Measurements from ENCODE around the gene JAML. TPM values are rescaled to one million over a fixed set of nuclear protein-coding genes. Genes with fewer than 3 reads are reported as not detected.
"Not testable (repeated sequence)": the region's sequence is repeated elsewhere in the genome, so short reads cannot be mapped to it uniquely, and the experiment has no call there.

Gene JAML
- total RNA-seq, 1 experiment from 2014 or later: not detected

DNA sequence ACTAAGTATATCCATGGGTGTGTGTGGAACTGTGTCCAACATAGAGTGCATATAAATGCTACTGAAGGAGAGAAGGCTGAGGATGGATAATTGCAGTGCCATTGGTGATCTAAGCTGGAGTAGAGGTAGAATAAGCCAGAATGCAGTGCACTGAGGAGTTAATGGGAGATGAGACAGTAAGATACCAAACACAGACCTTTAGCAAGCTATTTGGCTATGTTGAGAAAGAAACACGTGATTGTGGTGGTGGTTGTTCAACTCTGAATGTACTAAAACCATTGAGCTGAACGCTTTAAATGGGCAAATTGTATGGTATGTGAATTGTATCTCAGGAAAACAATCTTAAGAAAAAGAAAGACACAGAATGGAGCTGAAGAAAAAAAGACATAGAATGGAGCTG, 22.8 kb downstream of the JAML start:
- H3K4me3 ChIP-seq (ENCODE audit: insufficient read depth, low read depth, low read length): no peak overlapping the region

DNA sequence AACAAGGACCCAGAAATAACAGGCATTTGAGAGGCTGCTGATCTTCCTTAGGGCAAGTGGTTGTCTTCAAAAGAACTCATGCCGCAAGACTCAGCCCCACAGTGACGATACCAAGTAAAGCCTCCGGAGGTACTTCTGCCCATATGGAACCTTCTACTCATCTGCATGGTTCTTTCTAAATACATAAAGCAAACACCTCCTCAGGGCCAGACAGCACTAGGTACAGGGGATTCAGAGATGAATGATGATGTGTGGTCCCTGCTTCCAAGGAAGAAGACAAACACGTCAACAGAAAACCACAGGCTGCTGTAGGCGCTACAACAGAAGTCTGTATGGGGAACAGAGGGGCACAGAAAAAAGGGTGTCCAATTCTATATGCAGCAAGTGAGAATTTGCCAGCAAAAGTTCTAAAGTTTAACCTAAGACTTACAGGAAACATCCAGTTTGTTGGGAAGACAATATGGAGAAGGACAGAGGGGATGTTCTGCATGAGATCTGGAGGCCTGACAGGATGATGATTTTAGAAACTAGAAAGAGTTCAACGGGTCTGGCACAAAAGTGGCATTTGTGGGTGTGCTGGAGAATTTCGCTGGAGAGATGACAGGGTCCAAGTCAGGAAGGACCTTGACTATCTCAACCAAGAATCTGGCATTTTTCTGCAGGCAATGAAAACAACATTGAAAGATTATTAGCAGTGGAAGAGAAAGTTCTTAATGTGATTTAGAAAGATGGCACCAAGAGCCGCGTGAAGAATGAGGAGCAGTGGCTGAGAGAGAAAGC, 23.7 kb downstream of the JAML start:
- no peak for DNase-seq

More for the DNA sequence above, 22.8 kb downstream of the JAML start:
- 0 out of 2 replicates have a peak, but pooled peaks cover 3% of the 10 kb centered on the region for H3K27me3 ChIP-seq (ENCODE audit: control insufficient read depth, insufficient read depth, low read length)
- H3K36me3 ChIP-seq (replicated peaks; ENCODE audit: control insufficient read depth, insufficient read depth, low read length): no peaks in the 10 kb centered on the region
- DNase-seq: no peak

DNA sequence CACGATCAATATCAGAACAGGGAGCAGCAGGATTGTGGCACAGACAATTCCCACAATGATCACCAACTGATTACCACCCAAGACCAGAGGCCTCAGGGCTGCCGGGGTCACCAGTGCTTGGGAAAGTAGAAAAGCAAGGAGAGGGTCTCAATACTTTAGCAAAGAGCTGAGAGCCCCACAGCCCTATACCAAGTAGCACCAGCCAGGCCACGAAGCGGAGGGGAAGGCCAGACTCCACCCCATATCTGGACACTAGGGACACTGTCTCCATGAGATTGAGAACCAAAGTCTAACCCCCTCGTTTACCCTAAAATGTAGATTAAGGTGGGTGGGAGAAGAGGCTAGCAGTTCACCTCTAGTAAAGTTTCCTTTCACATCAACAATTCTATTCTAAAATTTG, 24.3 kb downstream of the JAML start:
- Histone ChIP-seq H3K4me3 (ENCODE audit: insufficient read depth, low read depth, low read length) (no peak overlapping the region), H3K27me3 (ENCODE audit: control insufficient read depth, insufficient read depth, low read length) (0 out of 2 replicates have a peak, but pooled peaks cover 3% of the 10 kb centered on the region), H3K36me3 (replicated peaks; ENCODE audit: control insufficient read depth, insufficient read depth, low read length) (no peaks in the 10 kb centered on the region)
- DNase-seq: no peak

More for the DNA sequence above, 23.7 kb downstream of the JAML start:
- Histone ChIP-seq H3K27me3 (ENCODE audit: control insufficient read depth, insufficient read depth, low read length) (0 out of 2 replicates have a peak, but pooled peaks cover 3% of the 10 kb centered on the region), H3K36me3 (replicated peaks; ENCODE audit: control insufficient read depth, insufficient read depth, low read length) (no peaks in the 10 kb centered on the region), H3K4me3 (ENCODE audit: insufficient read depth, low read depth, low read length) (no peak overlapping the region)

DNA sequence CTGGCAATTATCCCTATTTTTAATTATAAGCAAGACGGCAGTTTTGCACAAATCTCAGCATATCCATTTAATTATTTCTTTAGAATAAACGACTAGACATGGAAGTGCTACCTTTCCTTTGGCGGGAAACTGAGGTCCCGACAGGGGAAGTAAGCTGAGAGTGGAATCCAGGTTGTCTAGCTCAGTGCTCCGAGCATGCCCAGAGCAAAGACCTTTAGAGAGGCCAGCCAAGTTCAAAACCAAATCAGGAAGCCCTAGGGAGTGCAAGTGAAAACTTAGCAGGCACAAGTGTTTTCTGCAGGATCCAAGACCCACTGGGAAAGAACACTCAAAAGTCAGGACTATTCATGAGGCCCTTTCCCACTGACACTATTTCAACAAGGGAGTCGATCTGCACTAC, 25.7 kb downstream of the JAML start:
- H3K36me3 ChIP-seq (replicated peaks; ENCODE audit: control insufficient read depth, insufficient read depth, low read length): no peaks in the 10 kb centered on the region
- no peak for DNase-seq
- H3K4me3 ChIP-seq (ENCODE audit: insufficient read depth, low read depth, low read length): no peak overlapping the region
- H3K27me3 ChIP-seq (ENCODE audit: control insufficient read depth, insufficient read depth, low read length): no peaks in the 10 kb centered on the region

DNA sequence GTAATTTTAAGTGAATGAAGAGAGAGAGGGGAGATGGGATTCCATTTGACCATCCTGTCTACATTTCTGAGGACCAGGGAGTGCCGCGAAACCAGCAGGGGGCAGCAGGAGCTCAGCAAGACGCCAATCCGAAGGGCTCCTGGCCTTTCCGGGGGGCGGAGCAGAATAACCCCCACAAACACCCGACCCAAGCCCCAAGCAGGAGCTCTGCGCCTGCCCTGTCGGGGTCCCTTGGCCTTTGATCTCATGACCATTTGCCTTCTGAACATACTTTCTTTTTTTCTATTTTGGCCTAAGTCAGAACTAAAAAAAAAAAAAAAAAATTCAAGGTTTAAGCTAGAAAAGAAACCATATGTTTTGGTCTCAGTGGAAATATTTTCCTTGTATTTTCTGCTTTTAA, 26.4 kb downstream of the JAML start:
- Histone ChIP-seq H3K27me3 (ENCODE audit: control insufficient read depth, insufficient read depth, low read length) (no peaks in the 10 kb centered on the region), H3K4me3 (ENCODE audit: insufficient read depth, low read depth, low read length) (no peak overlapping the region), H3K36me3 (replicated peaks; ENCODE audit: control insufficient read depth, insufficient read depth, low read length) (no peaks in the 10 kb centered on the region)
- peak; percentile 81 for DNase-seq

DNA sequence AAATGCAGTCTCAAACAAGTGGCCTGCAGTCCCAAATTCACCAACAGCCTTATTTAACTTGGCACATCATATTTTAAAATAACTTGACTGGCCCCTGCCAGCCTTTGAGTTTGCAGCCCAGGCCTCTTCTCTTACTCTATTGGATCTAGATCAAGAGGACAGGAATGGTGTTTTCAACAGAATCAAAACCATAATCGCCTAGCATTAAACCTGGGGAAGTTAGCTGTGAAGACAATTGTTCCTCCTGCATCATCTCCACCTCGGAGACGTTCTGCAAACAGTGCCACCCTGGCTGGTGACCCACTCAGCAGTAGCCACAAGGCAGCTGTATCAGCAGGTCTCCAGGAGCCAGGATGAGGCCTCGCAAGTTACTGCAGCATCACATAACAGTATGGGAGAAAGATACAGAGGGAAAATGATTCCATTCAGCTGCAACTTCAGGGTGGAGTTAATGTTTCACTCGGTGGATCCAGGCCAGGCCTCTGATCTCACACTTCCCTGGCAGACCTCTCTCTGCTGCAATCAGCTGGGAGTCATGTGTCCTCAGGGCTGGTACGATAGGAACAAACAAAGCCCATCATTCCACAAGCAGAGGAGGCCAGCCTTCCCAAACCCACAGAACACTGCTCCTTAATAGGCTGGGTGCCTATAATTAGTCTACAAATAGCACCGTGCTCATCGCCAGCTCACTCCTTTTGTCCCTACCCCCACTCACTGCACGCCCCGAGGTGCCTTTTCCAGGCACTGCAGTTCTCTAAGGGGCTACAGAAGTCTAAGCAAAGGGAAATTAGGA, 29.8 kb downstream of the JAML start:
- H3K27me3 ChIP-seq (ENCODE audit: control insufficient read depth, insufficient read depth, low read length): no peaks in the 10 kb centered on the region
- H3K36me3 ChIP-seq (replicated peaks; ENCODE audit: control insufficient read depth, insufficient read depth, low read length): no peaks in the 10 kb centered on the region
- H3K4me3 ChIP-seq (ENCODE audit: insufficient read depth, low read depth, low read length): no peak overlapping the region
- no peak for DNase-seq

DNA sequence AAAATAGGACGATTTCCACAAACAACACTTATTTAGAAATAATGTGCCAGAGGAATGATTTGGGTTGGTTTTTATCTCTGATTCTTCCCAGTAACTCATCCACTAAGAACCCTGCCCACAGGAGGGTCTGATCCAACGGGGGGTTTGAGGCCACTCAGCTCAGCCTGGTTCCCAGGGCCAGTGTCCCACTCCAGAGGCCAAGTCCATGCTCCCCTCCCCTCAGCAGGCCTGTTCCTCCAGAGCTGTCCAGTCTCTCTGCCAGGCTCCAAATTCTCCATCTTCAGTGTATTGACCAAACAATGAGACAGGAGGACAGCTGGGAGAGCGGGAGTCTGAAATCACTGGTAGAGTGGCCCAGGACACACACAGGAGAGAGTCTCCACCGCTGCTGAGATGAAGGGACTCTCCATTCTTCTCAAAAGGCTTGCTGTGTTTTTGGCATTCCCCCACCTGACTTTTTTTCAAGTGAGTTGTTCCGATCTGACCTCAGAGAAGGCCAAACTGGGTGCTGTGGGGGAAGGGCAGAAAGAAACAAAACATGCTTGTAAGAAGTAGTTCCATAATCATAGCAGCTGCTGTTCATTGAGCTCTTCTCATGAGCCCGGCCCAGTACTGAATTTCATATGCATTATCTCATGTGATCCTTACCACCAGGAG, 30.8 kb downstream of the JAML start:
- no peak for DNase-seq
- H3K4me3 ChIP-seq (ENCODE audit: insufficient read depth, low read depth, low read length): no peak overlapping the region
- no peaks in the 10 kb centered on the region for H3K27me3 ChIP-seq (ENCODE audit: control insufficient read depth, insufficient read depth, low read length)
- H3K36me3 ChIP-seq (replicated peaks; ENCODE audit: control insufficient read depth, insufficient read depth, low read length): no peaks in the 10 kb centered on the region

DNA sequence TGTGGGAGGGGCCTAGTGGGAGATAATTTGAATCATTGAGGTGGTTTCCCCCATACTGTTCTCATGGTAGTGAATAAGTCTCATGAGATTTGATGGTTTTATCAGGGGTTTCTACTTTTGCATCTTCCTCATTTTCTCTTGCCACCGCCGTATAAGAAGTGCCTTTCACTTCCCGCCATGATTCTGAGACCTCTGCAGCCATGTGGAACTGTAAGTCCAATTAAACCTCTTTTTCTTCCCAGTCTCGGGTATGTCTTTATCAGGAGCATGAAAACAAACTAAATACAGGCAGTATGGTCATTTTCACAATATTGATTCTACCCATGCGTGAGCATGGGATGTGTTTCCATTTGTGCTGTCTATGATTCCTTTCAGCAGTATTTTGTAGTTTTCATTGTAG, 32.0 kb downstream of the JAML start:
- H3K36me3 ChIP-seq (replicated peaks; ENCODE audit: control insufficient read depth, insufficient read depth, low read length); H3K27me3 ChIP-seq (ENCODE audit: control insufficient read depth, insufficient read depth, low read length); DNase-seq; H3K4me3 ChIP-seq (ENCODE audit: insufficient read depth, low read depth, low read length): not testable (repeated sequence)

DNA sequence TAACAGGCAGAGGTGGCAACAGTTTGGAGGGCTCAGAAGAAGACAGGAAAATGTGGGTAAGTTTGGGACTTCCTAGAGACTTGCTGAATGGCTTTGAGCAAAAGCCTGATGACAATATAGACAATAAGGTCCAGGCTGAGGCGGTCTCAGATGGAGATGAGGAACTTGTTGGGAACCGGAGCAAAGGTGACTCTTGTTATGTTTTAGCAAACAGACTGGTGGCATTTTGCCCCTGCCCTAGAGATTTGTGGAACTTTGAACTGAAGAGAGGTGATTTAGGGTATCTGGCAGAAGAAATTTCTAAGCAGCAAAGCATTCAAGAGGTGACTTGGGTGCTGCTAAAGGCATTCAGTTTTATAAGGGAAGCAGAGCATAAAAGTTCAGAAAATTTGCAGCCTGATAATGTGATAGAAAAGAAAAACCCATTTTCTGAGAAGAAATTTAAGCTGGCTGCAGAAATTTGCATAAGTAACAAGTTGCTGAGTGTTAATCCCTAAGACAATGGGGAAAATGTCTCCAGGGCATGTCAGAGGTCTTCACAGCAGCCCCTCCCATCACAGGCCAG, 33.8 kb downstream of the JAML start:
- H3K27me3 ChIP-seq (ENCODE audit: control insufficient read depth, insufficient read depth, low read length); DNase-seq: not testable (repeated sequence)

DNA sequence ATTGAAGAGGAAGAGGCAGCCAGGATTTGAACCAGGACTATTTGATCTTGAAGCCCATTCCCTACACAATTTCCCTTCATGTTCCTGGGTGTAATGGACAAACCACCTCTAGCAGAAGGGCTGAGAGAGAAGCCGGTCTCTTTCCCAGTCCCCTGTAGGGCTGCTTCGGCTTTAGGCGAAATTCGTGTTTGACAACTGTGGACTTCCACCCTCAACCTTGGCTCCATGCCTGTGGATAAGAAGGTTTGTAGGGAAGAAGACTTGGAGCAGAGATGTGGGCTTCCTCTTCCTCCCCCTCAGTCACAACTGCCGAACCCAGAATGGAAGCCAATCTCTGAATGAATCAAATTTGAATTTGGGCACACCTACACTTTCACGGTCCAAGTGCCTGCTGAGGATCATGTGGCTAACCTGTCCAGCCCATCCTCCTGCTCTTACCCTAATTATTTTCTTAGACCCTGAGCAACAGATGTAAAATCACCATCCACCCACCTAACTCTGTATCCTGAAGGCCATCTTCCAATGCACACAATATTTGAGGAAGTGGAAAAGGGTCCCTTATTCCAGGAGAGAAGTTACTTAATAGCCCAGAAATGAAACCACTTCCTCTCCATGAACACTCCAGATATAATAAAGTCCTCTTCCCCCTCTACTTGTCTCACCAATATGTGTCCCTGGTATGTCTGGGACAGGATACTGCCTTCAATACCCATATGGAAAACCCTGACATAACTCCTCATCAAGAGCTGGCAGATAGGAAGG, 38.3 kb downstream of the JAML start:
- Histone ChIP-seq H3K27me3 (ENCODE audit: control insufficient read depth, insufficient read depth, low read length) (no peaks in the 10 kb centered on the region), H3K4me3 (ENCODE audit: insufficient read depth, low read depth, low read length) (no peak overlapping the region), H3K36me3 (replicated peaks; ENCODE audit: control insufficient read depth, insufficient read depth, low read length) (no peaks in the 10 kb centered on the region)
- no peak for DNase-seq

More for the DNA sequence above, 33.8 kb downstream of the JAML start:
- H3K36me3 ChIP-seq (replicated peaks; ENCODE audit: control insufficient read depth, insufficient read depth, low read length); H3K4me3 ChIP-seq (ENCODE audit: insufficient read depth, low read depth, low read length): not testable (repeated sequence)

DNA sequence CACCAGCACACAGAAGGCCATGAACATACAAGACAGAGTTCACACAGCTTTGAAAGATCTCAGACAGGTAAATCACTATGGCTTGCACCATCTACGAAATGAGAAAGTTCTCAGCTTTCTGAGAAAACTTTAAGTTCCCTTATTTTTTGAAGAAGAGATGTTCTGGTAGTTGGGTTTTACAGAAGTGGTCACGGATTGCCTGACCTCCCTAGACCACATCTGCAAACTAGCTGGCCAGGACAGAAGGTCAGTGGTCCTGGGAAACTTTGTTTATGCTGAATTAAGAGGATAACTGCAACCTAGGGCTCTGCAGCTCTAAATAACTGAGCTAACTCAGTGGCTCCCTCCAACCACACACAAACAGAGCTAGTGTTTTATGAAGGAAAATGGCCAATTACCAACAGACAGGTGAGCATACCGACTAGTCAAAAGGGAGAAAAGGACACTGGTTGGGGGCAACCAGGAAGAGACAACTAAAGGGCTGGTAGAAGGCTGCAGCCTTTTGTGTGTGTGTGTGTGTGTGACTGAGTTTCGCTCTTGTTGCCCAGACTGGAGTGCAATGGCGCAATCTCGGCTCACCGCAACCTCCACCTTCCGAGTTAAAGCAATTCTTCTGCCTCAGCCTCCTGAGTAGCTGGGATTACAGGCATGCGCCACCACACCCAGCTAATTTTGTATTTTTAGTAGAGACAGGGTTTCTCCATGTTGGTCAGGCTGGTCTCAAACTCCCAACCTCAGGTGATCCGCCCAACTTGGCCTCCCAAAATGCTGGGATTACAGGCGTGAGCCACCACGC, 39.8 kb downstream of the JAML start:
- no peak overlapping the region for H3K4me3 ChIP-seq (ENCODE audit: insufficient read depth, low read depth, low read length)
- H3K36me3 ChIP-seq (replicated peaks; ENCODE audit: control insufficient read depth, insufficient read depth, low read length): no peaks in the 10 kb centered on the region
- DNase-seq: no peak
- no peaks in the 10 kb centered on the region; the same call in 1 of the 2 replicates for H3K27me3 ChIP-seq (ENCODE audit: control insufficient read depth, insufficient read depth, low read length)

DNA sequence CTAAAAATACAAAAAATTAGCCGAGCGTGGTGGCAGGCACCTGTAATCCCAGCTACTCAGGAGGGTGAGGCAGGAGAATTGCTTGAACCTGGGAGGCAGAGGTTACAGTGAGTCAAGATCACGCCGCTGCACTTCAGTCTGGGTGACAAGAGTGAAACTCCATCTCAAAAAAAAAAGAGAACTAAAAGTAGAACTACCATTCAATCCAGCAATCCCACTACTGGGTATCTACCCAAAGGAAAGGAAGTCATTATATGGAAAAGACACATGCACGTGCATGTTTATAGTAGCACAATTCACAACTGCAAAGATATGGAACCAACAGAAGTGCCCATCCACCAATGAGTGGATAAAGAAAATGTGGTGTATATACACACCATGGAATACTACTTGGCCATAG, 41.1 kb downstream of the JAML start:
- not testable (repeated sequence) for H3K27me3 ChIP-seq (ENCODE audit: control insufficient read depth, insufficient read depth, low read length); H3K36me3 ChIP-seq (replicated peaks; ENCODE audit: control insufficient read depth, insufficient read depth, low read length); DNase-seq; H3K4me3 ChIP-seq (ENCODE audit: insufficient read depth, low read depth, low read length)

DNA sequence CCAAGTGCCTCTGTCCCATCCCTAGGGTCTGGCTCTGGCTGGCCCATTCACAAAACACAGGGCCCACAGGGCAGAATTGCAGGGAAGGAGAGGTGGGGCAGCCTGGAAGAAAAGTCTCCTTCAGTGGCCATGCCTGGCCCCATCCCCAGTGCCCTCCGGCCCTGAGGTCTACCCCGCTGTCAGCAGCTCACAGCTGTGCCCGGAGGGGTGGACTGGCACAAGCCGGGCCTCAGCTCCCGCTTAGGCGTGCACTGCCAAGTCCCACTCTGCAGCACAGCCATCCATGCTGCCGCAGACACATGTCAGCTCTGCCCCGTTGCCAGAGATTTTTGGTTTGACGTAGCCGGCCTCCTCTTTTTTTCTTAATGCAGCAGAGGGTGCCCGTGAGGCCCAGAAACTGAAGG, 44.5 kb downstream of the JAML start:
- peak; percentile 71 for DNase-seq
- Histone ChIP-seq H3K27me3 (ENCODE audit: control insufficient read depth, insufficient read depth, low read length) (peaks cover 11% of the 10 kb centered on the region), H3K36me3 (replicated peaks; ENCODE audit: control insufficient read depth, insufficient read depth, low read length) (no peaks in the 10 kb centered on the region), H3K4me3 (ENCODE audit: insufficient read depth, low read depth, low read length) (peak overlapping the region; percentile 8; the same call in 1 of the 2 replicates)
